Adrenal gland (tissue), 5 donors: ENCODE measurements around the gene LMTK2.

Source experiments
- CTCF ChIP-seq, 6 experiments: fragments of 450-650 bp in 4 of 6; fragments of 200-600 bp in 2 of 6; sonication (generic) in 1 of 6; IDR thresholded peaks; 1 replicate in 5 of 6; 2 replicates in 1 of 6; pipeline versions ENCODE4 v1.5.1 to v1.8.0; 2016 to 2021; ENCODE audit warnings: antibody characterized with exemption in 6 of 6, mild to moderate bottlenecking in 2 of 6, moderate library complexity in 1 of 6
- POLR2A ChIP-seq, 2 donors: fragments of 450-650 bp; IDR thresholded peaks; one replicate each; pipeline ENCODE4 v1.6.1; 2017; ENCODE audit warnings: antibody characterized with exemption in 2 of 2, mild to moderate bottlenecking in 2 of 2, moderate library complexity in 1 of 2
- donor health status: DM: no; HTN: no; CAD: no.

DNA sequence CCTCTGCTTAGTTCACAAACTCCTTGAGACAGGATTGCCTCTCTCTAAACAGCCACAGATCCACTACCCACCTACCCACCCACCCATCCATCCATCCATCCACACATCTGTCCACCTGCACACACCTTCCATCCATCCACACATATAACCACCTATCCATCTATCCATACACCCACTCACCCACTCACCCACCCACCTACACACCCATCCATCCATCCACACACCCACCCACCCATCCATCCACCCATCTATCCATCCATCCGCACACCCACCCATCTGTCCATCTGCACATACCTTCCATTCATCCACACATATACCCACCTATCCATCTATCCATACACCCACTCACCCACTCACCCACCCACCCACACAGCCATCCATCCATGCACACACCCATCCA, 135.7 kb downstream of the LMTK2 start:
- TF ChIP-seq CTCF (IDR thresholded peaks at IDR 0.05) (no peak), POLR2A (IDR thresholded peaks at IDR 0.05) (no peak)
